Ishikawa (cell line): ENCODE data around the gene TANGO6.

Experiments
- CREB1 ChIP-seq: IDR thresholded peaks from 2 replicates; pipeline ENCODE4 v1.6.1; 2012; ENCODE audit warnings: low read depth
- EGR1 ChIP-seq: IDR thresholded peaks from 2 replicates; pipeline ENCODE4 v1.6.1; 2012
- EP300 ChIP-seq: IDR thresholded peaks from 2 replicates; pipeline ENCODE4 v1.6.1; 2012; ENCODE audit warnings: borderline replicate concordance
- FOXM1 ChIP-seq: IDR thresholded peaks from 2 replicates; pipeline ENCODE4 v1.6.1; 2012; ENCODE audit warnings: low read depth, borderline replicate concordance
- RAD21 ChIP-seq: IDR thresholded peaks from 2 replicates; pipeline ENCODE4 v1.6.1; 2012; ENCODE audit warnings: low read depth
- TAF1 ChIP-seq: IDR thresholded peaks from 2 replicates; pipeline ENCODE4 v1.6.1; 2012; ENCODE audit warnings: low read depth, mild to moderate bottlenecking
- YY1 ChIP-seq: IDR thresholded peaks from 2 replicates; pipeline ENCODE4 v1.6.1; 2012; ENCODE audit warnings: low read depth
- ZBTB7A ChIP-seq: IDR thresholded peaks from 2 replicates; pipeline ENCODE4 v1.6.1; 2012; ENCODE audit warnings: low read depth
- TF ChIP-seq, protein P1 (sequence below): IDR thresholded peaks from 2 replicates; pipeline ENCODE4 v1.6.1; 2012

DNA sequence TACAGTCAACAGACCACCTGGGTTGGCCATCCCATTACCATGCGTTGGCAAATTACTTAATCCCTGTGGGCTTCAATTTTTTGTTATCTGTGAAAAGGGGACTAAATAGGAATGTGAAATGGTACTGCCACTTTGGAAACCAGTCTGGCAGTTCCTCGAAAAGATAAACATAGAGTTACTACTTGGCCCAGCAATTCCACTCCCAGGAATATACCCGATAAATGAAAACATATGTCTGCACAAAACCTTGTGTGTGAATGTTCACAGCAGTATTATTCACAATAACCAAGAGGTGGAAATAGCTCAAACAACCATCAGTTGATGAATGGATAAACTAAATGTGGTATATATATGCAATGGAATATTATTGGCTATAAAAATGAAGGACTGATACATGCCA, 87.9 kb downstream of the TANGO6 start:
- no peak for TF ChIP-seq RAD21
- no peak for TF ChIP-seq EP300
- TF ChIP-seq, protein P1, sequence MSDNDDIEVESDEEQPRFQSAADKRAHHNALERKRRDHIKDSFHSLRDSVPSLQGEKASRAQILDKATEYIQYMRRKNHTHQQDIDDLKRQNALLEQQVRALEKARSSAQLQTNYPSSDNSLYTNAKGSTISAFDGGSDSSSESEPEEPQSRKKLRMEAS = no peak
- TF ChIP-seq CREB1 = no peak
- no peak for TF ChIP-seq YY1
- TF ChIP-seq EGR1 = no peak
- no peak for TF ChIP-seq FOXM1
- no peak for TF ChIP-seq ZBTB7A
- no peak for TF ChIP-seq TAF1
